Astrocyte of the cerebellum (primary cell): Measurements from ENCODE around the gene DCTN5.

ENCODE experiments used
- DNase-seq: peaks from one replicate; pipeline ENCODE4 v3.0.0-alpha.2; 2011; ENCODE audit warnings: low read depth
- H3K4me3 ChIP-seq: 2 replicates; pipeline ENCODE4 v1.5.1; 2011; ENCODE audit warnings: mild to moderate bottlenecking, low read depth, low read length, moderate library complexity
- CTCF ChIP-seq: IDR thresholded peaks from 2 replicates; pipeline ENCODE4 v1.5.1; 2012; ENCODE audit warnings: low read length, low read depth, moderate library complexity, mild to moderate bottlenecking; ENCODE audit errors: missing control alignments
- in situ Hi-C: cut with HindIII; loops from 2 replicates; pipeline ENCODE4 v1.10.0; 2017; ENCODE audit warnings: low sequenced_read_pairs

DCTN5 gene

GRCh38 chr16:23724785-23725131, 83.5 kb downstream of the DCTN5 start:
- DNase-seq: no peak
- in situ Hi-C loops: no loop called here
- H3K4me3 ChIP-seq: no peak overlapping the region
- no peak for TF ChIP-seq CTCF

GRCh38 chr16:23726710-23727109, 85.4 kb downstream of the DCTN5 start:
- TF ChIP-seq CTCF: no peak
- H3K4me3 ChIP-seq: no peak overlapping the region
- DNase-seq: no peak
- in situ Hi-C loops: no loop called here
